Body of pancreas (tissue), 4 donors: ENCODE measurements around the gene PTGDR. TPM values are rescaled to one million over a fixed set of nuclear protein-coding genes. Genes with fewer than 3 reads are reported as not detected.

Experiments
- ATAC-seq: fragments of 150-250 bp; one replicate; pipeline ENCODE4 v1.9.1; 2016
- DNase-seq, 4 donors: peaks; one replicate each; pipeline ENCODE4 v3.0.0-alpha.2; 2019
- H3K27ac ChIP-seq, 4 donors: fragments of 200-600 bp; sonication (generic); 1 replicate in 3 of 4; 2 replicates in 1 of 4; pipeline versions ENCODE4 v1.5.1 to v1.6.1; 2016 to 2019; ENCODE audit warnings: mild to moderate bottlenecking in 1 of 4, mixed read lengths in 1 of 4, moderate library complexity in 1 of 4
- H3K27me3 ChIP-seq, 2 donors: fragments of 200-600 bp; sonication (generic); one replicate each; pipeline ENCODE4 v1.6.0; 2016; ENCODE audit warnings: mild to moderate bottlenecking in 1 of 2
- H3K36me3 ChIP-seq, 2 donors: fragments of 200-600 bp; sonication (generic); replicated peaks in 1 of 2; 2 replicates each; pipeline ENCODE4 v1.5.1; 2016; ENCODE audit warnings: low read depth in 2 of 2; ENCODE audit not compliant: insufficient read depth in 1 of 2
- H3K4me1 ChIP-seq: fragments of 200-600 bp; sonication (generic); one replicate; pipeline ENCODE4 v1.6.0; 2016
- H3K4me3 ChIP-seq, 2 donors: fragments of 200-600 bp; sonication (generic); 1 replicate in 1 of 2; 2 replicates in 1 of 2; pipeline ENCODE4 v1.5.1; 2016 to 2019
- H3K9me3 ChIP-seq, 3 donors: fragments of 200-600 bp; sonication (generic); 1 replicate in 2 of 3; 2 replicates in 1 of 3; pipeline ENCODE4 v1.5.1; 2016
- CTCF ChIP-seq, 7 experiments: fragments of 450-650 bp in 4 of 7; fragments of 200-600 bp in 3 of 7; sonication (generic) in 3 of 7; IDR thresholded peaks; one replicate each; pipeline ENCODE4 v1.5.1; 2016 to 2019; ENCODE audit warnings: antibody characterized with exemption in 7 of 7
- POLR2A ChIP-seq, 3 donors: fragments of 450-650 bp; IDR thresholded peaks; one replicate each; pipeline ENCODE4 v1.6.1; 2016; ENCODE audit warnings: antibody characterized with exemption in 3 of 3, mild to moderate bottlenecking in 2 of 3
- WGBS, 2 donors: methylation state at CpG; one replicate each; pipeline ENCODE4 v1.1.5; 2017; 5-methylcytosine and 5-hydroxymethylcytosine counted together
- intact Hi-C: fragments of 100-400 bp; cut with DNase I; formaldehyde crosslinking; loops from one replicate; pipeline ENCODE4 v1.15.1; 2023
- total RNA-seq, 2 donors: library from RNA; depleted of rRNA; stranded (reverse); fragments of >200 nt; gene quantifications; one replicate each; pipeline ENCODE4 v1.1.0, GENCODE V29; 2016

PTGDR gene
- total RNA-seq, 2 donors from 2014 or later = 0.26 TPM; not detected in 1

- DNase-seq (no peak), ATAC-seq (no peak)
- no peaks in the 10 kb centered on the region for H3K9me3 ChIP-seq
- no peak overlapping the region for H3K4me3 ChIP-seq
- TF ChIP-seq POLR2A (IDR thresholded peaks at IDR 0.05) (no peak), CTCF (IDR thresholded peaks at IDR 0.05) (no peak)
- no peaks in the 10 kb centered on the region for H3K27me3 ChIP-seq
- 65 to 72% methylated on average over 2 of the region's 2 CpGs for WGBS, 2 donors
- H3K4me1 ChIP-seq = no peaks in the 10 kb centered on the region
- intact Hi-C loops = no loop called here
- H3K36me3 ChIP-seq = no peaks in the 10 kb centered on the region
- no peak overlapping the region for H3K27ac ChIP-seq
These were observed 40.4 kb downstream of the PTGDR start for GRCh38 chr14:52307905-52308304.

- Histone ChIP-seq H3K36me3 (no peaks in the 10 kb centered on the region), H3K9me3 (no peaks in the 10 kb centered on the region), H3K4me3 (no peak overlapping the region), H3K27me3 (peaks cover 0 to 6% of the 10 kb centered on the region in 2 donors), H3K4me1 (peaks cover 18% of the 10 kb centered on the region), H3K27ac (no peak overlapping the region)
- TF ChIP-seq POLR2A (IDR thresholded peaks at IDR 0.05) (no peak), CTCF (IDR thresholded peaks at IDR 0.05) (no peak)
- intact Hi-C loops = no loop called here
- ATAC-seq = no peak
- 49 to 60% methylated on average over 3 of the region's 3 CpGs for WGBS, 2 donors
- DNase-seq = no peak
These were observed 43.0 kb downstream of the PTGDR start for GRCh38 chr14:52310541-52310940.

DNA sequence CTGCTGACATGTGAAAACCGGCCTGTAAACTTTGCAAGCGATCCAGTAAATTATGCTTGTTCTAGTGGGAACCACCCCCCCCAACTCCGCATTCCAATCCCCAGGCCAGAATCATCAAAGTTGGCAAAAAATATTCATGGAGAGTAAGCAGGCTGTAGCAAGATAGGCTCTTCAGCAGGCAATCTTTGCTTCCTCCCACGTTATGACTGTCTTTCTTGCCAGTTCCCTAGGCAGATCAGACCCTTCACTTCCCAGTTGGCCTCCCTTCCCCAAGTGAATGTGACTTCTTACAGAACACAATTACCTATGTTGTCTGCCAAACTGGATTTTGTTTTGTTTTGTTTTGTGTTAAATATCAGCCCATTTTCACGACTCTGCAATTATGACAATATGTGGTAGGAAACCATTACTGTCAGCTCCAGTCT is 45.4 kb downstream of the PTGDR start:
- peaks cover 0 to 6% of the 10 kb centered on the region in 2 donors for H3K27me3 ChIP-seq
- intact Hi-C loops = no loop called here
- H3K9me3 ChIP-seq = no peaks in the 10 kb centered on the region
- DNase-seq = peak in 1 of 4 donors; percentile 24
- no peaks in the 10 kb centered on the region for H3K36me3 ChIP-seq
- WGBS, 2 donors = 58 to 82% methylated on average over 5 of the region's 5 CpGs
- H3K27ac ChIP-seq = no peak overlapping the region
- ATAC-seq = no peak
- no peak overlapping the region for H3K4me3 ChIP-seq
- no peak for TF ChIP-seq POLR2A (IDR thresholded peaks at IDR 0.05)
- TF ChIP-seq CTCF (IDR thresholded peaks at IDR 0.05) = no peak
- peaks cover 18% of the 10 kb centered on the region for H3K4me1 ChIP-seq

DNA sequence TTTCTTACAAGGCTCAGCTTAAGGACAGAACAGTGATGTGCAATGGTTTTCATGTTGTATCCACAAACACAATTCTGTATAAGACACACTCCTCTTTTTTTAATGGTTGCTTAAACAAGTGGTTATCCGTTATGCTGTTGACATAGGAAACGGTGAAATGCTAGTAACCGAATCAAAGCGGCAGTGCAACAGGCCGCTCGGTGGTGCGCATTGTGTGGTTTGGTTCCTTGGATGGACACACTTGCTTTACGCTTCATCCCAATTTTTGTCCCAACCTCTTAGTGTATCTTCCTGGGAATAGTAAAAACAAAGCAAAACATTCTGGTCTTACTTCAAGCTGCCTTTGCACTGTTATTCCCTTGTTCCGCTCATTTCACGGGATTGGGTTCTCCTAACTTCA is 46.0 kb downstream of the PTGDR start:
- H3K4me1 ChIP-seq = peaks cover 18% of the 10 kb centered on the region
- WGBS, 2 donors = 24 to 41% methylated on average over 10 of the region's 10 CpGs
- peak overlapping the region in 1 of 2 donors; percentile 24 for H3K4me3 ChIP-seq
- ATAC-seq = no peak
- H3K27ac ChIP-seq = peak overlapping the region in 2 of 4 donors; percentile 3 to 40
- no peak for DNase-seq
- intact Hi-C loops = no loop called here
- peaks cover 0 to 6% of the 10 kb centered on the region in 2 donors for H3K27me3 ChIP-seq
- H3K9me3 ChIP-seq = no peaks in the 10 kb centered on the region
- H3K36me3 ChIP-seq = no peaks in the 10 kb centered on the region
- TF ChIP-seq POLR2A (IDR thresholded peaks at IDR 0.05) (no peak), CTCF (IDR thresholded peaks at IDR 0.05) (no peak)

DNA sequence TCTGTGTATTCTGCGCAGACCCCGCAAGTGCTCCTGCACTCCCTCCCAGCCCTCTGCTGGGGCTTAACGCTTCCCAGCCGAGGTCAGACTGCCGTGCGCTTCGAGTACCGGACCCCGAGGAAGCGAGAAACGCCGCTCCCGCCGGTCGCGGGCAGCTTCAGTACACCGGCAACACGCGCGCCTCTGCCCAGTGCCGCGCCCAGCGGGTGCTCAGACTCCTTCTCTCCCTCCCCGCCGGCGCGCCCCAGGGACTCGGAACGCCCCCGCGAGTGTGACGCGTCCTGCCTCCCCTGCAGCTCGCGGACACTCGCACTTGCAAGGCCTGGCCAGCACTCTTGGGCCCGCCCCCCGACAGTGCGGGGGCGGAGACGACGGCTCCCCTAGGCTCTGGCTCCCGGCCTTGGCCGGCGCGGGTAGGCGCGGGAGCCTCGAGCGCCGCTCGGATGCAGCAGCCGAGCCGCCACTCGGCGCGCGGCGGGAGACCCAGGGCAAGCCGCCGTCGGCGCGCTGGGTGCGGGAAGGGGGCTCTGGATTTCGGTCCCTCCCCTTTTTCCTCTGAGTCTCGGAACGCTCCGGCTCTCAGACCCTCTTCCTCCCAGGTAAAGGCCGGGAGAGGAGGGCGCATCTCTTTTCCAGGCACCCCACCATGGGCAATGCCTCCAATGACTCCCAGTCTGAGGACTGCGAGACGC is 46.6 kb downstream of the PTGDR start, which contains the start of gene PTGER2:
TSS of gene PTGER2 (plus strand) at position 410 of the 692 bp plus-strand sequence. CDS start at position 647, 237 bp downstream.
- Histone ChIP-seq H3K9me3 (no peaks in the 10 kb centered on the region), H3K4me1 (peaks cover 18% of the 10 kb centered on the region), H3K4me3 (peak within 1 kb of the TSS; percentile 2 to 24), H3K36me3 (no peaks in the 10 kb centered on the region), H3K27me3 (peaks cover 0 to 6% of the 10 kb centered on the region in 2 donors), H3K27ac (peak within 1 kb of the TSS in 2 of 4 donors; percentile 3 to 46)
- DNase-seq (peak; percentile 53 to 85 (median 63)), ATAC-seq (peak; percentile 63)
- 0% methylated on average over 21 to 67 of the region's 73 CpGs for WGBS, 2 donors
- TF ChIP-seq POLR2A (IDR thresholded peaks at IDR 0.05) (peak in 2 of 3 donors; percentile 8 to 52), CTCF (IDR thresholded peaks at IDR 0.05) (no peak)
- intact Hi-C loops = no loop called here
